ENCODE measurements around the gene PPP1R12C. TPM values are rescaled to one million over a fixed set of nuclear protein-coding genes. Genes with fewer than 3 reads are reported as not detected.

PPP1R12C gene
- total RNA-seq (100 to 1,000 TPM; 134 to 242 (median 193) TPM), polyA plus RNA-seq (100 to 1,000 TPM; 223 to 283 TPM)
- long read RNA-seq, donor 1, transcript PPP1R12C-209 (22 exons, 2,269 nt), result major isoform, 7 of 220 reads
- long read RNA-seq, donor 1, transcript PPP1R12C-201 (22 exons, 2,924 nt), result minor isoform, 6 of 220 reads
- long read RNA-seq, donor 1, partial matches to known transcripts, result 127 of 220 reads
- long read RNA-seq, donor 1, other reads (novel, unspliced or antisense), result 79 of 220 reads
- long read RNA-seq, donor 2, transcript PPP1R12C-201 (22 exons, 2,924 nt), result major isoform, 11 of 219 reads
- long read RNA-seq, donor 2, transcript PPP1R12C-209 (22 exons, 2,269 nt), result minor isoform, 6 of 219 reads
- long read RNA-seq, donor 2, partial matches to known transcripts, result 142 of 219 reads
- long read RNA-seq, donor 2, other reads (novel, unspliced or antisense), result 60 of 219 reads
- long read RNA-seq, donor 3, partial matches to known transcripts, result 8 of 12 reads
- long read RNA-seq, donor 3, other reads (novel, unspliced or antisense), result 4 of 12 reads

DNA sequence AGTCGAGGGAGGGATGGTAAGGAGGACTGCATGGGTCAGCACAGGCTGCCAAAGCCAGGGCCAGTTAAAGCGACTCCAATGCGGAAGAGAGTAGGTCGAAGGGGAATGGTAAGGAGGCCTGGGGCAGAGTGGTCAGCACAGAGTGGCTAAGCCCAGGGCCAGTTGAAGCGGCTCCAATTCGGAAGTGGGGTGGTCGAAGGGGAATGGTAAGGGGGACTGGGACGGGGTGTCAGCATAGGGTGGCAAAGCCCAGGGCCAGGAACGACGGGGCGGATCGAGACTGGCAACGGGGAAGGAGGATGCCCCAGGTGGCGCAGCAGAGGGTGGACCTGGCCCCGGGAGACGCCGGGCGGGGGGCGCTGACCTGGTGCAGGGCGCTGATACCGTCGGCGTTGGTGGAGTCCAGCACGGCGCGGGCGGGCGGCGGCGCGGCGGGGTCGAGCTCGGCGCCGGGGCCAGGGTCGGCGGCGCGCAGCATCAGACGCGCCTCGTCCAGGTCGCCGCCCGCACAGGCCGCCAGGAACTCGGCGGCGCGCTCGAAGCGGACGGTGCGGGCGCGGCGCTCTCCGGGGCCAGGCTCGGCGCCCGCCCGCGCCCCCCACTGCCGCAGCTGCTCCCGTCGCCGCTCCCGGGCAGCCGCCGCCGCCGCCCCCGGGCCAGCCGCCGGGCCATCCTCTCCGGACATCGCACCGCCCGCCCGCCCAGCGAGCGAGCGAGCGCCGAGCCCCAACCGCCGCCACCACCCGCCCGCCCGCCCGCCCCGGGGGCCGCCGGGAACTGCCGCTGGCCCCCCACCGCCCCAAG, at the start of gene PPP1R12C:
TSS of gene PPP1R12C (minus strand) at position 779 of the 804 bp plus-strand sequence. CDS start at position 685, 94 bp downstream.
- Histone ChIP-seq H3K4me3 (peak within 1 kb of the TSS; percentile 69 to 100 (median 89)), H3K9me3 (no peaks in the 10 kb centered on the region), H3K36me3 (peaks cover 0 to 11% (median 0%) of the 10 kb centered on the region in 9 donors), H3K27ac (peak within 1 kb of the TSS; percentile 86 to 99 (median 96)), H3K4me1 (peaks cover 30 to 54% (median 50%) of the 10 kb centered on the region in 9 donors), H3K27me3 (no peaks in the 10 kb centered on the region)
- no peak for ATAC-seq
- peak in 1 of 2 donors; percentile 54 for DNase-seq
- TF ChIP-seq, protein P1, sequence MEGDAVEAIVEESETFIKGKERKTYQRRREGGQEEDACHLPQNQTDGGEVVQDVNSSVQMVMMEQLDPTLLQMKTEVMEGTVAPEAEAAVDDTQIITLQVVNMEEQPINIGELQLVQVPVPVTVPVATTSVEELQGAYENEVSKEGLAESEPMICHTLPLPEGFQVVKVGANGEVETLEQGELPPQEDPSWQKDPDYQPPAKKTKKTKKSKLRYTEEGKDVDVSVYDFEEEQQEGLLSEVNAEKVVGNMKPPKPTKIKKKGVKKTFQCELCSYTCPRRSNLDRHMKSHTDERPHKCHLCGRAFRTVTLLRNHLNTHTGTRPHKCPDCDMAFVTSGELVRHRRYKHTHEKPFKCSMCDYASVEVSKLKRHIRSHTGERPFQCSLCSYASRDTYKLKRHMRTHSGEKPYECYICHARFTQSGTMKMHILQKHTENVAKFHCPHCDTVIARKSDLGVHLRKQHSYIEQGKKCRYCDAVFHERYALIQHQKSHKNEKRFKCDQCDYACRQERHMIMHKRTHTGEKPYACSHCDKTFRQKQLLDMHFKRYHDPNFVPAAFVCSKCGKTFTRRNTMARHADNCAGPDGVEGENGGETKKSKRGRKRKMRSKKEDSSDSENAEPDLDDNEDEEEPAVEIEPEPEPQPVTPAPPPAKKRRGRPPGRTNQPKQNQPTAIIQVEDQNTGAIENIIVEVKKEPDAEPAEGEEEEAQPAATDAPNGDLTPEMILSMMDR (IDR thresholded peaks at IDR 0.05), result no peak
- intact Hi-C loops (cut with DNase I), result loop anchor here in 2 of 10 donors (2.0 to 10.0 kb wide), 3 partner anchors 28 to 52 kb away; partner anchors contain the start of gene RDH13 (in 1 of the 2)
- 1% methylated on average over 37 to 92 of the region's 97 CpGs for WGBS, 2 donors

DNA sequence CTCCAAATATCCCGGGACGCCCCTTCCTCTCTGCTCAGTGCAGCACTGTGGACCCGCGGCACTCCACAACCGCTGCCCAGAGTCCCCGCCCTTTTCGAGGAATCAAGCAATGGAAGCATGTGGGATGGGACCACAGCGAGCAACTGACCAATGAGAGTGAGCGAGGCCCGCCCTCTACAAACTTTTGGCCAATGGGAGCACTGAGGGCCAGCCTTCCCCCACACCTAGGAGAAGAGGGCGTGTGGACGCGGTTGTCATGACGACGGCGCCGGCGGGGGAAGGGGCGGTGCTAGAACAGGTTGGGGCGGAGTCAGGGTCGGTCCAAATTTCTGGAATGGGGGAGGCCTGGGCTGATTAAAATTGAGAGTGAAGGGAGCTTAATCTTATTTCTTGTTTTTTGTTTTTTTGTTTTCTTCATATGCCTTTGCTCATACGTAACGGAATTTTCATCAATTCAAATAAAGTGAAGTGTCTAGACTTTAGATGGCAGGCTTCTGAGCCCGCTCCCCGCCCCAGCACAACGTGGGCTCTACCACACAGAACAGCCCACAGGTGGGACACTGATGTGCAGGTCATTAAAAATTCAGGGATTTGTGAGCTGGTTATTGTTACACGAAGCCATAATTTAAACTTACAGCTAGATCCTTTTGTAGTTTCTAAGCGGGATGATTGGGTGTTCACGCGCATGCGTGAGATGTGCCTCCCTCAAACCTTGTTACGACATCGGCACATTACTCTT, 49.3 kb upstream of the PPP1R12C start, which contains the start of gene DNAAF3:
TSS of gene DNAAF3 (minus strand) at position 84 of the 739 bp plus-strand sequence. CDS start 200 bp downstream, outside the sequence.
- no peaks in the 10 kb centered on the region for H3K9me3 ChIP-seq
- peaks cover 0 to 23% (median 0%) of the 10 kb centered on the region in 9 donors for H3K36me3 ChIP-seq
- TF ChIP-seq, protein P1 (IDR thresholded peaks at IDR 0.05), result no peak
- H3K27ac ChIP-seq, result peak within 1 kb of the TSS in 2 of 10 donors; percentile 45 to 51
- peak within 1 kb of the TSS in 9 of 10 donors; percentile 25 to 54 (median 48) for H3K4me3 ChIP-seq
- intact Hi-C loops (cut with DNase I), result no loop called here
- peaks cover 0 to 24% (median 18%) of the 10 kb centered on the region in 9 donors for H3K4me1 ChIP-seq
- peaks cover 9 to 96% (median 83%) of the 10 kb centered on the region in 7 donors for H3K27me3 ChIP-seq
- 2% methylated on average over 33 of the region's 33 CpGs for WGBS, 2 donors
- ATAC-seq, result peak; percentile 96 to 99 (median 97)
- DNase-seq, result peak; percentile 90 to 94

DNA sequence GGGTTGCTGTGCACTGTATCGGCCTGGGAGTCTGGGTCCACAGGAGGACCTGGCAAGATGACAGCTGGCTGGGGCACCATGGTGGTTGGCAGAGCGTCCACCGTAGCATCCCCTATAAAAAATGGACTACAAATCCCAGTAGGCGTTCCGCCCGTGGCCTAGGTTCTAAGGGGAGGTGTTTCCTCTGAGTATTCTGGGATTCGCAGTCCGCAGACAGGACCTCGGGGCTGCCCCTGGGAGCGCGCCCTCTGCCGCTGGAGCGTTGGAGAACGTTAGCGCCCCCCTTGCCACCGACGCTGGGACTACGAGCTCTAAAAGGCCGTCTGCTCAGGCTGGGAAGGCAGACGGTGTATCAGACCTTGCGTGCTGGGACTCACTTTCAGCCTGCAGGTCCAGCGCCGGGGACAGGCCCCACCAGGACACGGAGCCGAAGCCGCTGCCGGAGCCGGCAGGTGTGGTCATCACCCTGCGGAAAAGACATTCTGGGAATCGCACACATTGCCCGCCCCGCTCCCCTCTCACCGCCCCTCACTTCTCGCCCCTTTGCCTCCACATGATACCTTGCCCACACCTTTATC, 48.6 kb upstream of the PPP1R12C start:
- ATAC-seq (peak; percentile 48 to 89 (median 85)), DNase-seq (peak; percentile 54 to 70)
- TF ChIP-seq, protein P1 (IDR thresholded peaks at IDR 0.05), result peak in 8 of 9 donors; percentile 24 to 67 (median 48)
- Histone ChIP-seq H3K27me3 (peaks cover 9 to 98% (median 86%) of the 10 kb centered on the region in 7 donors), H3K27ac (peak overlapping the region in 2 of 10 donors; percentile 45 to 51), H3K4me3 (peak overlapping the region in 9 of 10 donors; percentile 25 to 54 (median 48)), H3K9me3 (no peaks in the 10 kb centered on the region), H3K36me3 (peaks cover 0 to 30% (median 0%) of the 10 kb centered on the region in 9 donors), H3K4me1 (peaks cover 0 to 30% (median 19%) of the 10 kb centered on the region in 9 donors)
- 2% methylated on average over 34 of the region's 34 CpGs for WGBS, 2 donors
- intact Hi-C loops (cut with DNase I), result no loop called here

All from heart right ventricle (tissue), 16 donors.